NCI-H524 treated with DMSO at 0.1 percent for 48 hours (cell line): ENCODE measurements around the gene ASB2.

Experiments used
- DNase-seq: peaks from one replicate; lab custom pipeline; 2025; lab: John Stamatoyannopoulos, UW

The ASB2 gene

DNA sequence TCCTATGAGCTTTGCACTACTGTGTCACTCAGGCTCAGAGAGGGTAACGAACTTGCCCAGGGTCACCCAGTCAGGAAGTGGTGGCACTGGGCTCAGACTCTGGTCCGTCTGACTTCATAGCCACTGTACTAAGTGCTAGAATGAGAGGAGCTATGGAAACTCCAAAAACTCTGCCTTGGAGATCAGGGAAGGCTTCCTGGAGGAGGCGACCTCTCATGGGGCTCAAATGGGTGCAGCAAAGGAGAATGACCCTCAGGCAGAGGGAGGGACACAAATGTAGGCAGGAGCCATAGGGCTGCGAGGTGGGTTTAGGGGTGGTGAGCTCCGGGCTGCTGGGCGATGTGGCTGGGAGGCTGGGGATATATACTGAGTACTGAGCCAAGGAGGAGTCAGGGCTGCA, 23.9 kb upstream of the ASB2 start:
- no peak for DNase-seq

DNA sequence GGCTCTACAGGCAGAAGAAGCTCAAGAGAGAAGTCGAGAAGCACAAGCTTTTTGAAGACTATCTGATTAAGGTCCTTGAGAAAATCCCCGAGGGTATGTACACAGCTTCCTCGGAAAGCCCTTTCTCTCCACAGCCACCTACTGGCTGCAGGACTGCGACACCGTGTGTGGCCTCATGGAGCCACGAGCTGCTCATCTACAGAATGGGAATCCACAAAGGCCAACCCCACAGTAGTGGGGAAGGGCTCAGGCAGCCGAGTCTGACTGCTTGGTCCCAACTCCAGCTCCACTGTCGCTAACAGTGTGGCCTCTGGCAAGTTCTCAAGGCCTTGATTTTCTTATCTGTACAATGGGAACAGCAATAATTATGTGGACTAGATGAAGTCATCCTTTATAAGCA, 23.2 kb upstream of the ASB2 start:
- DNase-seq, result no peak

DNA sequence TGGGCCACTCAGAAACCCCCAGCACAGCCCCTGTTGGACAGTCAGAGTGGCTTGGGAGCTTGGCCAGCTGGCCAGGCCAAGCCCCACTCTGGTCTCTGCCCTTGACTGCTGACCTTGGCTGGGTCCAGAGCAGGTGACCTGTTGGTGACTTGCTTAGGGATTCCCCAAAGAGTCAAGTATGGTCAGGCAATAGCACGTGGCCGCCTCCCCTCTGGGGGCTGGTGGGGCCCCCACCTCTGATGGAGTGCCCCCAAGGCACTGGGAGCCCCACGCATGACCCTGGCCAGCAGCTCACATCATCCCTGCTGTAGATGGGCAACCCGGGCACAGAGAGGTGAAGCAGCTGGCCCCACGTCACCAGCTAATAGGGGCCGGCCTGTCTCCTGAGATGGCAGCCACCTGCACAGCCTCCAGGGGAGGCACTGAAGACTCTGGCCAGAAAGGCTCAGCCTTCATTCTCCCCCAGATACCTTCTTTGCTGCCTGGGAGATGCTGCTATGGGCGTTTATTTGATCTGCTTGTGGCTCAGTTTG, 22.6 kb upstream of the ASB2 start:
- DNase-seq, result no peak

DNA sequence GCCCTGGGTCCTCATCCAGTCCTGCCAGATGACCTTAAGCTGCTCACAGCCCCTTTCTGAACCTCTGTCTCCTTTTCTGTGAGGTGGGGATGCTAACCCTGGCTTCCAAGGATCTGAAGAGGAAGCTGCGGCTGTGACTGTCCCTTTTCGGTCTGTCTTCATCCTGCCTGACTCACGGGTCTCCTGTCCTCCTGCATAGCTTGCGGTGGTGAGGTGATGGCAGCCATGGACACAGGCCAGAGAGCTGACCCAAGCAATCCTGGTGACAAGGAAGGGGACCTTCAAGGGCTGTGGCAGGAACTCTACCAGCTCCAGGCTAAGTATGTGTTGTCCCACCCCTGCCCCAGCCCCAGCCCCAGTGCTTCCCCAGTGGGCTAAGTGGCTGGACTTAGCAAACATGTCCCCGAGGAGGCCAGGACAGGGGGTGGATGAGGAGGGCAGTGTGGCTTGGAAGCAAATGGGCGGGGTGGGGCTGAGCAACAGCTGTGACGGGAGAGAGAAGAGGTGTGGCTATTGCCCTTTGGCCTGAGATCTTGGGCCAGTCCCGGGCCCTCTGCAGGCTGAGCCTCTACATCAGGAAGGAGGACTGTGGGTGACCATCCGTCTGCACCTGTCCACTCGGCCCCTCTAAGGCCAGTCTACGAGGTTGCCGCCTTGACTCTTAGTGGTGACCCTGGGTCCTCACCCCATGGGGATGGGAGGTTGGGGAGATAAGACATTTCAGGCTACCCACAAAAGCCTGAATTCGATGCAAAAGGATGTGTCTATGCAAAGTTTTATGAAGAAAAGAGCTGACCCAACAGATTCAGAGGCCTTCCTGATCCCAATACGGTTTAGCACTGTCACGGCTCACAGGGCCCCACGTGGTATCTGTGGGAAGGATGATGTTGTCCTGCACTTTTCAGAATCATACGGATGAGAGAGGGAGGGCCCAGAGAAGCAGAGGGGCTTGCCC, 21.8 kb upstream of the ASB2 start:
- DNase-seq, result no peak

DNA sequence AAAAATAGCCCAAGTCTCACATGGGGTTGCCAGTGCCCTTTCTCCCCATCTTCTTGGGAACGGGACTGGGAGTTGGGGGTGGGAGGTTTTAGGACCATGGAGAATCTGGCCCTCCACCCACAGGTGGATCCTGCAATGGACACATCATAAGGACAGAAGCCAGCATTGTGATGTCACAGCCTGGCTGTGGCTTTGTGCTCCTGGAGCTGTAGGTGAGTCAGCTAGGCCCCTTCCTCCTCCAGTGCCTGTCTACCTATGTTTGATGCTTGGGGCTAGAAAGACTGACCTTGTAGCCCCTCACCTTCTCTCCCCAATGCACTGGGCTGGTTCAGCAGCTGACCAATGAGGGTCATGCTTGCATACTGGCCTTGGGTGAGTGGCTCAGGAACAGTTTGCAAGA, 20.7 kb upstream of the ASB2 start, which contains the start of gene CCDC197:
Gene CCDC197, plus strand, starts transcription at position 220 of the 400 bp plus-strand sequence. CDS start 831 bp downstream, outside the sequence.
- no peak for DNase-seq

DNA sequence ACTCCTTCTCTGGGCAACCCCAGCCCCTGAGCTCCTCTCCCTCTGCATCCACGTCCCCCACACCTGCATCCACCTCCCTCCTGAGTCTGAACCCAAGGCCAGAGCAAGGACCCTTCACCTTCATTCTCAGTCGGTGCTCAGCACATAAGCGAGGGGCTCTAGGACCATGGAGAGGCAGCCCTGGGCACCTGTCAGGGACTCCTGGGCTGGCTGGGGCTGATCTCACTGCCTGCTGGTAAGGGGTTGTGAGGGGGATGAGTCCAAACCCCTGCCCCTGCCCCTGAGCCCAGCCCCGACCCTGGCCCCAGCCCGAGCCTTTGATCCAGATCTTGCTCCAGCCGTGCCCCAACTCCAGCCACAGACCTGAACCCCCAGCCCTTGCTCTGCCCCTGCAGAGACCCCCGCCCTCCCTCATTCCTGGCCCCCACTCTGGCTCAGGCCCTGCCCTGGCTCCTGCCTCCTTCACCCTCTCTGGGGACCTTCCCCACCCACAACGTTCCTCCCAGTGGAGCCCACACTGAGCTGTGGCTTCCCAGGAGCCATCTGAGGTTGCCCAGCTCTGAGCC, 19.8 kb upstream of the ASB2 start:
- DNase-seq, result no peak

DNA sequence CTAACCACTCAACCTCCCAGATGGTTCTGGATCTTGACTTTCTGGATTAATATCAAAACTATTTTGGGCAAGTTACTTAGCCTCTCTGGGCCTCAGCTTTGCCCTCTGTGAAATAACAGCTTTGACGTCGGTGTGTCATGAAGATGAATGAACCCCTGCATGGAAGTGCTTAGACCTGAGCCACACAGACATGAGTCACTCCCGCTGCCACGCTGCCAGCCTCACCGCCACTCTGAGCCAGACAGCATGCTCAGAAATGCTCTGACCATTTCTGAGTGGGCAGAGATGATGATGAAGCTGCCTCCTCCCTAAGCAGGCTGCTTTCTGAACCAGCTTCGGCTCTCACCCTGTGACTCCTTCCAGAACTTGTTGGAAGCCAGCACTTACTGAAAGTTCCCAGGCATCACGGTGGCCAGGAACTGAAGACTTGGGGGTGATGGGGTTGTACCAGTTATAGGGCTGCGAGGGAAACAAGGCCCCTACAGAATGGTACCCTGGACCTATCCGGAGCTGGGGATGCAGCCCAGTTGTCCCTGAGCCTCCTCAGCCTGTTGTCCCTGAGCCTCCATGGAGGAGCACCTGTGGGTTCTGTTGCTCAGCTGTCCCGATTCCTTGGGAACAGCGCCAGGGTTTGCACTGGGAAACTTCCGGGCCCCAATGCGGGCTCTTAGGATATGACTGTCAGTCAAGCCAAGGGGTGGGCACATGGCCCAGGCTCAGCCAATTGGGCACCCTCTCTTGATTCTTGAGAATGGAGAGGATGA, 18.7 kb upstream of the ASB2 start:
- no peak for DNase-seq

DNA sequence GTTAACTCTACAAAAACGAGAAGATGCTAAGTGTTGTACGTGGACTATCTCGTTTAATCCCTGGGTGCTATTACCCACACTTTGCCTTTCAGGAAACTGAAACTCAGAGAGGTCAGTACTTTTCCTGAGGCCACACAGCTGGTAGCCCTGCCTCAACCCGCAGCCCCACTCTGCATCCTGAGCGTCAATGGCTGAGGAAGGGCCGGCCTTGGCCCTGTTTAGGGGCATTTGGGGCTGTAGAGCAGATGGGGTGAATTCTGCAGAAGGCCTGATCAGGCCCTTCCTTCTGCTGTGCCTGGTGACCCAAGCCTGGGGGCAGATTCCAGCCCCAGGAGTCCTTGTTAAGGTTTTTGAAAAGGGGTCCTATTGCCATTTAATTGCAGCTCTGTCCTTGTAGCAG, 17.0 kb upstream of the ASB2 start:
- no peak for DNase-seq

DNA sequence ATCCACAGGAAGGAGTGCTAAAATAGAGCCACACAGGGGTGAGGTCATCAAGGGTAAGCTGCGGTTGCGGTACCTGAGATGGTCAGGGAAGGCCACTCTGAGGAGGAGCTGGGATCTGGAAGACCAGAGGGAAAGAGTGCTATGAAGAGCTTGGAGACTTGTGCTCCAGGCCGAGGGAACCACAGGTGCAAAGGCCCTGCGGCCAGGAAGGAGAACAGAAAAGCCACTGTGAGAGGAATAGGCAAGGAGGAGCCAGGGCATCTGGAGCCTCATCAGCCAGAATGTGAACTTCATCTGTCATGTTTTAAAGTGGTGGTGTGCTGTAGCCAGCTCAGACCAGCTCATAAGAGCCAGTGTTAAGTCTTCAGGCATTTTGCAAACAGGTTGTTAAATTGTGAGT, 15.3 kb upstream of the ASB2 start:
- DNase-seq, result no peak

DNA sequence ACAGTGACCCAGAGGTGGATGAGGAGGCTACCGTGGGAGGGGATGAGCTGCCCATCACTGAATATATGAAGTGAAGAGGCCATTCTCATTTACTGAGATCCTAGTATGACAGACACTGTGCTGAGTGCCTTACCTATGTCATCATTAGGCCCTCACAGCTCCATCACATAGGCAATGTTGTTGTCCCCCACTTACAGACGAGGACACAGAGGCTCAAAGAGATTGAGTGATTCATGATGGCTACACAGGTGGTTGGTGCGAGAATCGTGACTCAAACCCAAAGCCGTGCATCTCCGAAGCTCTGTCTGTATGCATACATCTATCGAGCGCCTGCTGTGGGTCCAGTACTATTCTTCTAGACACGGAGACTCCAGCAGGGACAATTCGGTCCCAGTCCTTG, 14.8 kb upstream of the ASB2 start:
- DNase-seq, result no peak

DNA sequence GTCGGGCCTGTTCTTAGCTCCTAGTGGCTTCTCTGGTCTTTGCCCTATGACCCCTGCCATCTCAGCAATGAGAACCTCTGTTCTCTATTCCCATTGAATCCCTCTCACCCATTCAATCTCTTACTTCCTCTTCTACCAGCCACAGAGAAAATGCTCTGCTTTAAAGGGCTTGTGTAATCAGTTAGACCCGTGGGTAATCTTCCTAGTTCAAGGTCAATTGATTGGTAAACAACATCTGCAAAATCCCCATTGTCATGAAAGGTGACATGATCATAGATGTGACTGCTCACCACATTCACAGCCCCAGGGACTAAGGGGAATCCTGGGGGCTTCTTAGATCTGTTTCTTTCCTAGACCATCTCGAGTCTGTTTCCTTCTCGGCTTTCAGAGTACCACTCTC, 13.6 kb upstream of the ASB2 start:
- DNase-seq, result no peak

DNA sequence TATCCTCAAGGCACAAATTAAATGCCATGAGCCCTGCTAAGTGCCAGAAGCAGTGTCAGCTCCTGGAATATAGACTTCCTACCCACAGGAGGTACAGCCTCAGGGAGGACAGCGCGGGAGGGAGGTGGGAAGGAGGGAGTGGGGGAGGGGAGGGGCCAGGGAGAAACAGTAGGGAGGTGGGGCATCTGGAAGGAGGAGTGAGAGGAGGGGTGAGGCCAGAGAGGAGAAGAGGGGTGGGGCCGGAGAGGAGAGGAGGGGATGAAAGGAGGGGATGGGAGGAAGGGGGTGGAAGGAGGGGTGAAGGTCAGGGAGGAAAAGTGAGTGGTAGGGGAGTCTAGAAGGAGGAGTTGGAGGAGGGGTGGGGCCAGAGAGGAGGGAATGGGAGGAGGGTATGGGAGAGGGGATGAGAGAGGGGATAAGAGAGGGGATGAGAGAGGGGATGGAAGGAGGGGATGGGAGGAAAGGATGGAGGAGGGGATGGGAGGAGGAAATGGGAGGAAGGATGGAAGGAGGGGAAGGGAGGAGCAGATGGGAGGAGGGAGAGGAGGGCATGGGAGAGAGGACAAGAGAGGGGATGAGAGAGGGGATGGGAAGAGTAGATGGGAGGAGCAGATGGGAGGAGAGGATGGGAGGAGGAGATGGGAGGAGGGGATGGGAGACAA, 11.6 kb upstream of the ASB2 start:
- DNase-seq, result no peak

DNA sequence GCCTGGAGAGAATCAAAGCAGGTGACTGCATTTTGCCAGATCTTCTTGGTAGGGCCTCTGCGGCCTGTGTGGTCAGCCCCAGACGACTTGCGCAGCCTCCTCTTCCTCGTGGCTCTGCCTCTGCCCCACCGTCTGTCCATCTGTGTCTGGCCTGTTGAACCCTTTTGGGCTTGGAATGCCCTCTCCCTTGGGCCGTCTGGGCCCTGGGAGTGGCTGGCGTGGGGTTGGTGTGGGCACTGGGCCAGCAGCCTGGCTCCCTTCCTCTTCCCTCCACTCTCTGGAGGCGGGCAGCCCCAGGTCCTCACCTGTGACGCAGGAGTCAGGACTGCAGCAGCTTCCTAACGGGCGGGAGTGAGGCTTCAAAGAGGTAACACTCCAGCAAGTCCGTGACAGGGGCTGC, 11.0 kb upstream of the ASB2 start:
- DNase-seq, result no peak

DNA sequence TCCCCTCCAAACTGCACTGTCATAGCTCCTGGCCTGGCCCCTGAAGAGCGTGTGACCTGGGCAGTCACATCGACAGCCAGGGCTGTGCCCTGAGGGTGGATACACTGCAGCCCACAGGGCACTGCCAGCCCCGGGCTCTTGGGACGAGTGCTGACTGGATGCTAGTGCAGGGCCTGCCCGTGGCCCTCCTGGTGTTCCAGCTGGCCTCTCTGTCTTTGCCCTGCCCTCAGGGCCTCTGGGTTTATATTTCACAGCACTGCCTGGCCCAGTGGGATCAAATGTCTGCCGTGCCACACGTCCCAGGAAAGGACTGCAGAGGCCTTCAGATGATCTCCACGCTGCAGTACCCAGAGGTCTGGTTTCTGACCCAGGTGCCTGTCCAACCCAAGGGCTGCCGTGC, 10.6 kb upstream of the ASB2 start:
- no peak for DNase-seq

DNA sequence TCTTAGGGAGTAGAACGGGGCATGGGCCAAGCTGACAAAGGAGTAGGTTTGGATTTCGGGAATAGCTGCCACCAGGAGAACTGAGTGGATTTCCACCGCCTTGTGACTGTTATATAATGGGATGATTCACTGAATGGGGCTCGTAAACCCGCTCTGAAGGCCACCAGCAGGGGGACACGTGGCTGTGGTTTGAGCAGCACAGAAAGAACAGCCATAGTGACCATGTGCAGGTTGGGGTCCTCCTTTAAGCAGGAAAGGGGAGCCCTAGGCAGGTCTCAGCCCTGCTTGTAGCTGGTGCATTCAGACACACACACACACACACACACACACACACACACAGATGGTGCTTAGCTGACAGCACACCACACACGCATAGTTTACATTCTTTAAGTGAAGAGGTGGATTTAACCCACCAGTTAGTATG, 8.6 kb upstream of the ASB2 start:
- DNase-seq, result no peak

DNA sequence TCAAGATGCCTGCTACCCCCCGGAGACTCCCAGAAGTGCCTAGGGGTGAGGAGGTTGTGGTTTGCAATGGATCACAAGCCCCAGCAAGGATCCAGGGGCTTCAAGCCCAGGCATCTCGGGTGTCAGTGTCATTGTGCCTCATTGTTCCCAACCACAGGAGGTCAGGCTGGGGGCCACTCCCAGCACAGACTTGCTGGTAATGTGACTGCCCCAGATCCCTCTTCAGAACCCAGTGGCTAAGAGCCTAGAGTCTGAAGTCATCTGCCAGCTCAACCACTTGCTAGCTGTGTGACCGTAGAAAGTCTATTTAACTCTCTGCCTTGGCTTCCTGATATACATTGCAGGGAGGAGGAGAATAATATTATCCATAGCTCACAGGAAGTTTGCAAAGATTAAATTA, 7.7 kb upstream of the ASB2 start:
- DNase-seq, result no peak

DNA sequence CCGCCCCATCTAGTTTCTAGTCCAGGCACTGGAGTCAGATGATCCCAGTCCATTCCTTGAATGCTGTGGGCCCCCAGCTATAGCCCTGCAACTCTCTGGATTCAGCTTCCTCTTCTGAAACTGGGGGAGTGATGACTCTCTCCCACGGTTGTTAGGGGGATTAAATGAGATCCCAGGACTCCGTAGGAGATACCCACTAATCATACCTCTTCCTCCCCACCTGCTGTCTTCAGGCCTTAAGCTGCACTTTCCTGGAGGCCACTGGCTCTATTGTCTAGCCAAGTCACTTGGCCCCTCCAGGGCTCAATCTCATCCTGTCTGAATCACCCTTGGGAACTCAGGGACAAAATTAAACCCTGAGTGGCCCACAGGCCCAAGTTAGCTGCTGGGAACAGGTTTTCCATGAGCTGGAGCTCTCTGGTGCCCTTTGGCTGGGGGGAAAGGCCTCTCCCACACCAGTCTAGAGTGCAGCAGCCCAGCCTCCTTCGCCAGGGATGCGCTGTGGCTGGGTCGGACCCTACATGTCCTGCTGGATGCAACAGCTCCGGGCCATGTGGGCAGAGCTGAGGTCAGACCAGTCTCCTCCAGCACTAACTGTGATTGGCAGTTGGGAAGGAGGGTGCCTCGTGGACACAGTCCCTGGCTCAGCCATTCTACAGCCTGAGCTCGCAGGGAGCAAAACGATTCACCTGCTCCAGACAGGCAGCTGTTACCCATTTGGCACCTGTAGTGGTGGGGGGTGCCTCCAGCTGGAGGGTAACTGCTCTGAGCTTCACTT, 6.0 kb upstream of the ASB2 start:
- no peak for DNase-seq

DNA sequence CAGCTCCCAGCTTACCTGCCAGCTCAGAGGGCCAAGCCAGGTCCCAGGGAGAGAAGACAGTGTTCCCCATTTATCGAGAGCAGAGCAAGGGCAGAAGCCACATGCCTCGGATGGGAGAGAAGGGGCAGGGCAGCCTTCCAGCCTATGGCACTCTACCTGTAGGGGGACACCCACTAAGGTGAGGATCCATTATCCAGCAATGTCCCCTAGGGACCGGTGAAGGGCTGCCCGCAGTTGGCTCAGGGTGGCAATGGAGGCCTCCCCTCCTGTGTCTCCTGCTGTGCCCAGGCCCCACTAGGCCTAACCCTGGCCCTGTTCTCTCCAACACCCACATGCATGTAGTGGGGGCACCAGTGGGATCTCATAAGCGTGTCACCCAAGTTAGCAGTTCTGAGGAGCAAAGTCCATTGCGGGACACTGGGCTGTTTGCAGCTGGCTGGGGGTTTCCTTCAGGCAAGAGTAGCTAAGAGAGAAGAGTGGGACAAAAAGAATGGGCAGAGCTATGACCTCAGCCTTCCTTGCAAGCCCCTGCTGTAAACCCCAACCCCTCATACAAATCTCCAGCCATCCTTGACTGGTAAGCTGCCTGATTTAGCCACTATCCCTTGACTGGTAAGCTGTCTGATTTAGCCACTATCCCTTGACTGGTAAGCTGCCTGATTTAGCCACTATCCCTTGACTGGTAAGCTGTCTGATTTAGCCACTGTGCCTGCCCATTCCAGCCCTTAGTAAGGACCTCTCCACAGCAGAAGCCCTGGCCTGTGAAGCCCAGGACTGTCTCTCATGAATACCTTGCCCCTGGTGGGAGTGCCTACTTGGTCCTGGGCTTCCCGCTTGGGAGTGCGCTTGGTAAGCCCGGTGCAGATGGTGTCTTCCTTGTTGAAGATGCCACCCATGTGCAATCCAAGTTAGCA, 5.2 kb upstream of the ASB2 start:
- DNase-seq, result no peak

DNA sequence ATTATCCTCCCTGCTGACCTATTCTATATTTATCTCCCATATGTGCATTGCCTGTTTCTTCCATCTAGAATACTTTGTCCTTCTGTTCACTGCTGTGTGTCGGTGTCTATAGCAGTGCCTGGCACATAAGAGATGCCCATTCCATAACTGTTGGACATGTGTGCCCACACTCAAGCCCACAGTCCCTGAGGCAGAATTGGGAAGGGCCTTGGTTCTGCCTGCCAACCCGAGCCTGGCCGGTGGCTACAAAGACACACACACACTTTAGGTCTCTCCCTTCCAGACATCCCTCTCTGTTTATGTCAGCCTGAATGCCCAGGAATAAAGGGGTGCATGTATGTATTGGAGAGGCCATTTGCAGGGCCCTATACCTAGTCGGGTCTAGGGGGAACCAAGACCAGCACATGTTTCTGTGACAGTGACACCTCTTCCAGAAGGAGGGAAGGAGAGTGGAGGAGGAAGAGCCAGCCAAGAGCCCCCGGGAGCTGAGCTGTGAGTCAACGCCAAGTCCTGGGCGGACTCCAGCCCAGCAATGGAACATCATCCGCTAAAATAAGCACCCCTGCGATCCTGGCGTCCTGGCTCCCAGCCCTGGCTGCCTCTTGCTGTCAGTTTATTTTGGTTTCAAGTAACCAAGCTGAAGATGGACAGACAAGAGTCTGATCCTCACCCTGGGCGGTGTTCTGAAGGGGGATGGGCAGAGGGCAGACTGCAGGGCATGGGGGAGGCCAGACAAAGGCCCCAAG, 4.3 kb upstream of the ASB2 start:
- DNase-seq, result no peak
